ENCODE measurements around the gene C1GALT1.

Gene C1GALT1

DNA sequence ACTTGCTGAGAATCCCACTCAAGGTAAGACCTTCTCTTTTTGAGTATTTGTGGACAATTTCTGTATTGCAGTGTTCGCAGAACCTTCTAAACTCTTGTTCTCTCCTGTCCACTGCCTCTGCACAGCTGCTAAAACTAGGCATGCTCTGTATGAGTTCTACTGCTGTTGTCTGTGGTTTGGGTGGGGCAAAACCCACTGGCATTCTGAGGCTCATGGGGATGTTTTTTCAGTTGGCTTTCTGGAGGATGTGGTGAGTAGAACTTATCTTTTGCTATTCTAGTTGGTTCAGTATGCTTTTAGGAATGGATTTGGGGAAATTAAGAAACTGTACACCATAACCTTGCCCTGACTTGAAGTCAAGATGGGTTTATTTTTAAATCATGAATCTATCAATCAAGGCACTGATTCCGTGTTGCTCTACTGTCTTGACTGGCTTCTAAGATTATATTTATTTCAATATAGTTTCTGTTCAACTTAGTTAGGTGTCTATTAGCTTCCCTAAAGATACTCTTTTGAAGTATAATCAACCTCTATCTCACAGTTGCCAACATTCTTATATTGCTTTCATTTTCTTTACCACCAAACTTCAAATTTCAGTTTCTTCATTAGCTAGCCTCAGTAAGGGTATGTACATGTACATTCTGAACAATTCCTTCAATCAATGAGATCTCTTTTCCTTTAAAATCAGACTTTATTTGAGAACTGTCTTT lies 25.0 kb upstream of the C1GALT1 start:
- peaks cover 23% of the 10 kb centered on the region for H3K4me1 ChIP-seq (ENCODE audit: low read length)
- H3K4me3 ChIP-seq (ENCODE audit: low read length): peak overlapping the region; percentile 47
- DNase-seq: peak; percentile 88
- no peaks in the 10 kb centered on the region for H3K9me3 ChIP-seq (replicated peaks; ENCODE audit: insufficient read depth, low read length)
- H3K4me2 ChIP-seq (ENCODE audit: low read depth, low read length): peak overlapping the region; percentile 75
- H3K27ac ChIP-seq (ENCODE audit: low read length): peak overlapping the region; percentile 58; the same call in 1 of the 2 replicates
- H3K9me2 ChIP-seq (replicated peaks; ENCODE audit: insufficient read depth, low read length): no peaks in the 10 kb centered on the region
- peaks cover 19% of the 10 kb centered on the region for H3F3A ChIP-seq (ENCODE audit: insufficient read depth, low read length)
- H4K20me1 ChIP-seq (ENCODE audit: insufficient read depth, low read length): no peaks in the 10 kb centered on the region
- peak overlapping the region; percentile 10; the same call in 1 of the 2 replicates for H3K9ac ChIP-seq (ENCODE audit: low read length)
- H3K79me2 ChIP-seq (ENCODE audit: low read length): no peaks in the 10 kb centered on the region
- H3K36me3 ChIP-seq (replicated peaks; ENCODE audit: insufficient read depth, low read length): no peaks in the 10 kb centered on the region
- peak overlapping the region; percentile 27 for H2AFZ ChIP-seq (ENCODE audit: low read length)
- H3K27me3 ChIP-seq (replicated peaks; ENCODE audit: insufficient read depth, low read length): no peaks in the 10 kb centered on the region
- TF ChIP-seq CTCF (IDR thresholded peaks at IDR 0.05; ENCODE audit: low read length): no peak

DNA sequence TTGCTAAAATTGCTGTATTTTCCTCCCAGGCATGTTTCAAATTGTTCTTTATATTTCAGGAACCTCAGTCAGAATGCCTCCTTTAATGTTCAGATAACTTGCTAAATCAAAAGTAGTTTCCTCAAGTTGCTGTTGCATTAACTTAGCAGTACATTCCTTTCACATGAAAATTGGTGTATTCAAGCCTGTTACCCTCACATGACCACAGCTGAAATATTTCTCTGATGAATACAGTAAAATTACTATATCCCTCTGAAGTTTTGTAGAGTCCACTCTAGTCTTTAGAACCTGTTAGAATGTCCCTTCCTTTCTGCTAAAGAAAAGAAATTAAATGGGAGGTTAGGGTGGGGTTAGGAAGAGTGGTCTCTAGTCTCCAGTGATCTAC lies 24.5 kb upstream of the C1GALT1 start:
- no peaks in the 10 kb centered on the region for H3K9me2 ChIP-seq (replicated peaks; ENCODE audit: insufficient read depth, low read length)
- no peak for TF ChIP-seq EZH2 (optimal IDR thresholded peaks at IDR 0.05; ENCODE audit: low read depth, low read length)
- TF ChIP-seq EZH2phosphoT487 (IDR thresholded peaks at IDR 0.05; ENCODE audit: low read length): no peak
- no peak for TF ChIP-seq CTCF (IDR thresholded peaks at IDR 0.05; ENCODE audit: low read length)
- no peaks in the 10 kb centered on the region for H4K20me1 ChIP-seq (ENCODE audit: insufficient read depth, low read length)
- no peaks in the 10 kb centered on the region for H3K9me3 ChIP-seq (replicated peaks; ENCODE audit: insufficient read depth, low read length)
- H3K9ac ChIP-seq (ENCODE audit: low read length): peak overlapping the region; percentile 10; the same call in 1 of the 2 replicates
- H2AFZ ChIP-seq (ENCODE audit: low read length): peak overlapping the region; percentile 27
- H3K79me2 ChIP-seq (ENCODE audit: low read length): no peaks in the 10 kb centered on the region
- no peak for DNase-seq
- H3K27me3 ChIP-seq (replicated peaks; ENCODE audit: insufficient read depth, low read length): no peaks in the 10 kb centered on the region
- H3K36me3 ChIP-seq (replicated peaks; ENCODE audit: insufficient read depth, low read length): no peaks in the 10 kb centered on the region
- peak overlapping the region; percentile 75 for H3K4me2 ChIP-seq (ENCODE audit: low read depth, low read length)
- peak overlapping the region; percentile 47 for H3K4me3 ChIP-seq (ENCODE audit: low read length)
- peaks cover 19% of the 10 kb centered on the region for H3F3A ChIP-seq (ENCODE audit: insufficient read depth, low read length)
- H3K4me1 ChIP-seq (ENCODE audit: low read length): peaks cover 23% of the 10 kb centered on the region
- H3K27ac ChIP-seq (ENCODE audit: low read length): peak overlapping the region; percentile 58; the same call in 1 of the 2 replicates

- no peak overlapping the region for H3K9ac ChIP-seq (ENCODE audit: low read length)
- H2AFZ ChIP-seq (ENCODE audit: low read length): no peak overlapping the region
- no peaks in the 10 kb centered on the region for H3K79me2 ChIP-seq (ENCODE audit: low read length)
- H3K27ac ChIP-seq (ENCODE audit: low read length): no peak overlapping the region
- no peaks in the 10 kb centered on the region for H4K20me1 ChIP-seq (ENCODE audit: insufficient read depth, low read length)
- H3K4me1 ChIP-seq (ENCODE audit: low read length): peaks cover 23% of the 10 kb centered on the region
- no peaks in the 10 kb centered on the region for H3K9me2 ChIP-seq (replicated peaks; ENCODE audit: insufficient read depth, low read length)
- H3K9me3 ChIP-seq (replicated peaks; ENCODE audit: insufficient read depth, low read length): no peaks in the 10 kb centered on the region
- peaks cover 19% of the 10 kb centered on the region for H3F3A ChIP-seq (ENCODE audit: insufficient read depth, low read length)
- no peaks in the 10 kb centered on the region for H3K36me3 ChIP-seq (replicated peaks; ENCODE audit: insufficient read depth, low read length)
- no peak for DNase-seq
- H3K27me3 ChIP-seq (replicated peaks; ENCODE audit: insufficient read depth, low read length): no peaks in the 10 kb centered on the region
- H3K4me3 ChIP-seq (ENCODE audit: low read length): no peak overlapping the region
- H3K4me2 ChIP-seq (ENCODE audit: low read depth, low read length): no peak overlapping the region
- TF ChIP-seq EZH2phosphoT487 (IDR thresholded peaks at IDR 0.05; ENCODE audit: low read length): no peak
Measured at GRCh38 chr7:7159063-7159658, 23.2 kb upstream of the C1GALT1 start.

DNA sequence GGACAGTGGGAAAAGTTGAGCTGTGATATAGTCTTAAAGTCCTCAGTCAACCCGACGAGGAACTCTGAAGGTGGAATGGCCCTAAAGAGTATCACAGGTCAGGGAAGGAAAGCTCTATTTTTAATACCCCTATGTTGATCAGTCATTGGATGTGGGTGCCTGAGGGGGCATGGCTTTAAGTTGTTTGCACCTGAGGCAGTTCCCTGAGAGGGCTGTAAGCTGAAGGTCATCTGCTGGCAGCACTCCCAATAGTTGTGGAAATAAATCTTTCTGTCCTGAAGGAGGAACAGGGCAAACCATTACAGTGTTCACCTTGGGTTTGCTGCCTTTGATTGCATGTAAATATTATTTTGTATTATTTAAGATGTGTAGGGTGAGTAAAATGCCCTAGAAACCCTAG lies 17.8 kb upstream of the C1GALT1 start:
- Histone ChIP-seq H3K36me3 (replicated peaks; ENCODE audit: insufficient read depth, low read length) (no peaks in the 10 kb centered on the region), H3K9ac (ENCODE audit: low read length) (no peak overlapping the region), H3K4me2 (ENCODE audit: low read depth, low read length) (no peak overlapping the region), H3K4me1 (ENCODE audit: low read length) (no peaks in the 10 kb centered on the region), H3K4me3 (ENCODE audit: low read length) (no peak overlapping the region), H2AFZ (ENCODE audit: low read length) (no peak overlapping the region), H4K20me1 (ENCODE audit: insufficient read depth, low read length) (no peaks in the 10 kb centered on the region), H3F3A (ENCODE audit: insufficient read depth, low read length) (no peaks in the 10 kb centered on the region), H3K9me2 (replicated peaks; ENCODE audit: insufficient read depth, low read length) (no peaks in the 10 kb centered on the region), H3K27me3 (replicated peaks; ENCODE audit: insufficient read depth, low read length) (no peaks in the 10 kb centered on the region), H3K27ac (ENCODE audit: low read length) (no peak overlapping the region), H3K79me2 (ENCODE audit: low read length) (no peaks in the 10 kb centered on the region), H3K9me3 (replicated peaks; ENCODE audit: insufficient read depth, low read length) (no peaks in the 10 kb centered on the region)
- TF ChIP-seq EZH2phosphoT487 (IDR thresholded peaks at IDR 0.05; ENCODE audit: low read length) (no peak), EZH2 (optimal IDR thresholded peaks at IDR 0.05; ENCODE audit: low read depth, low read length) (no peak), CTCF (IDR thresholded peaks at IDR 0.05; ENCODE audit: low read length) (no peak)
- no peak for DNase-seq
